Ovary (tissue), 9 donors: Measurements from ENCODE around the gene COL7A1. TPM values are rescaled to one million over a fixed set of nuclear protein-coding genes. Genes with fewer than 3 reads are reported as not detected.
A peak's percentile ranks its signal among the peaks of the same experiment; 100 is the strongest.

Experiments
- DNase-seq, 5 donors: peaks; one replicate each; pipeline ENCODE4 v3.0.0-alpha.2; 2019 to 2020
- H3K27ac ChIP-seq, 2 donors: fragments of 200-600 bp; one replicate each; pipeline versions ENCODE4 v1.5.1 to v1.8.0; 2019 to 2022
- H3K27me3 ChIP-seq: fragments of 200-600 bp; one replicate; pipeline ENCODE4 v1.8.0; 2022
- H3K36me3 ChIP-seq: fragments of 200-600 bp; sonication (generic); one replicate; pipeline ENCODE4 v1.5.1; 2019
- H3K4me1 ChIP-seq: one replicate; pipeline ENCODE4 v1.8.1; 2013; ENCODE audit warnings: mild to moderate bottlenecking, moderate library complexity; ENCODE audit not compliant: insufficient read depth
- H3K4me3 ChIP-seq: fragments of 200-600 bp; sonication (generic); one replicate; pipeline ENCODE4 v1.5.1; 2017
- H3K9me3 ChIP-seq, 2 donors: fragments of 200-600 bp in 1 of 2; sonication (generic) in 1 of 2; one replicate each; pipeline versions ENCODE4 v1.5.1 to v1.8.1; 2013 to 2019; ENCODE audit warnings: mild to moderate bottlenecking in 1 of 2, moderate library complexity in 1 of 2
- CTCF ChIP-seq, 3 donors: fragments of 450-650 bp in 2 of 3; fragments of 200-600 bp in 1 of 3; IDR thresholded peaks; one replicate each; pipeline versions ENCODE4 v1.5.1 to v1.8.0; 2016 to 2022; ENCODE audit warnings: antibody characterized with exemption in 3 of 3, mild to moderate bottlenecking in 1 of 3
- EP300 ChIP-seq: sonication (generic); formaldehyde crosslinking; IDR thresholded peaks from one replicate; pipeline ENCODE4 v1.6.1; 2017; ENCODE audit warnings: antibody characterized with exemption
- POLR2A ChIP-seq: fragments of 450-650 bp; IDR thresholded peaks from one replicate; pipeline ENCODE4 v1.6.1; 2017; ENCODE audit warnings: antibody characterized with exemption, mild to moderate bottlenecking, moderate library complexity
- WGBS, 3 donors: extraction: QIAGEN DNeasy Blood & Tissue Kit in 1 of 3; methylation state at CpG; one replicate each; pipeline versions ENCODE4 v1.1.5 to v1.1.7; 2013 to 2017; 5-methylcytosine and 5-hydroxymethylcytosine counted together
- intact Hi-C, 4 donors: fragments of 100-400 bp; cut with DNase I; formaldehyde crosslinking; loops; one replicate each; pipeline versions ENCODE4 v1.11.0 to v1.15.1; 2022 to 2023
- polyA plus RNA-seq, 2 donors: library from polyadenylated mRNA; stranded (reverse); fragments of 200-250 nt in 1 of 2; fragments of 350-450 nt in 1 of 2; fragmentation: Illumina TruSeq in 1 of 2; extraction: RNeasy Lipid Tissue Mini Kit (QIAGEN cat#74804) in 1 of 2; gene quantifications; one replicate each; pipeline ENCODE4 v1.2.3, GENCODE V29; 2013 to 2014
- total RNA-seq, 7 donors: library from RNA; depleted of rRNA in 2 of 7; stranded (reverse); fragments of >200 nt in 2 of 7; fragmentation: NEBNext Ultra II Directional in 3 of 7; extraction: Animal tissue kit (Norgen Biotek cat#: 25700) in 3 of 7; gene quantifications; one replicate each; pipeline versions ENCODE4 v1.1.0 to v1.2.4, GENCODE V29; 2016 to 2023
- donor health status: DM: no; HTN: no; CAD: no; lungs with moderate emphysema.
- donor health status: DM: no; HTN: no; CAD: no.
- donor health status: Bipolar disorder and iron deficiency.
- donor health status: DM: yes; HTN: yes; CAD: no.
- donor health status: DM: no; HTN: no; CAD: no.
- donor health status: DM: yes; HTN: yes; CAD: no.

Gene COL7A1
- total and polyA plus RNA-seq, 9 donors = 1.1 to 18.4 (median 8.3) TPM

DNA sequence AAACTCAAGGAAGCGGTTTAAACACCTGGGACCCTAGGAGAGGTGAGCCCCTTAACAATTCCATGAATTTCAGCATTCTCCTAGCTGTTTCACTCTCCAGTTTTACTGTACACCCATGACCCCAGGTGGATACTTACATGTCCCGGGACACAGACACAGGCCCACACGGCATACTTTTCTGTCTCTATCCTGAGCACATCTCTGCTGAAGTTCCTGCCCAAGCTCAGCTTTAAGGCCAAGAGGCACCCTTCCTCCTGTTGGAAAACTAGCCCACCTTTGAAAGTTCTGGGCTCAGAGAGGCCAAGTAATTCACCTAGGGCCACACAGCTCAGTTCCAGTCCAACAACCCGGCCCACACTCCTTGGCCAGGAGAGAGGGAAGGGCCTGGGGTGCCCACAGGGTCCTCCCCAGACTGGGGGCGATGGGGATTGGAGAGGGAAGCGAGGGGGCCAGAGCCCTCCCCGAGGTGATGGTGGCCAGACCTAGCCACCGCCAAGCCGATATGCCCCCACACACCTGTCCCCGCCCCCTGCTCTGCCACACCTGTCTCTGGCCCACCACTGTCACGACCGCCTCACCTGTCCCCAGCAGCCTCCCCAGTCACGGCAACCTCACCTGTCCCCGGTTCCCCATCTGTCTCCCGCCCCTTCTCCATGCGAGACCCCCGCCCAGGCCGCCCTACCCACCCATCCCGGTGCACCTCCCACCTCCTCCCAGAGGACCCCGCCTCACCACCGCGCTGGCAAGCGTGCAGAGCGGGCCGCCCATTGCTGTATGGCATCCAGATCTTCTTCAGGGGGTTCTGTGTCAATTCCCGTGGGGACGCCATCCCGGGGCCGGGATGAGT lies 39.0 kb downstream of the COL7A1 start:
- DNase-seq = no peak
- intact Hi-C loops = loop anchor here in 2 of 4 donors (5.0 to 10.0 kb wide), 3 partner anchors 51 to 281 kb away; partner anchors contain the start of gene UQCRC1 (in 1 of the 2)
- no peaks in the 10 kb centered on the region for H3K9me3 ChIP-seq
- 13 to 14% (median 14%) methylated on average over 29 of the region's 29 CpGs for WGBS, 3 donors
- TF ChIP-seq EP300 = no peak
- no peak for TF ChIP-seq POLR2A
- H3K4me3 ChIP-seq = peak overlapping the region; percentile 56
- H3K27me3 ChIP-seq = no peaks in the 10 kb centered on the region
- H3K36me3 ChIP-seq = no peaks in the 10 kb centered on the region
- H3K27ac ChIP-seq = no peak overlapping the region
- peaks cover 8% of the 10 kb centered on the region for H3K4me1 ChIP-seq

DNA sequence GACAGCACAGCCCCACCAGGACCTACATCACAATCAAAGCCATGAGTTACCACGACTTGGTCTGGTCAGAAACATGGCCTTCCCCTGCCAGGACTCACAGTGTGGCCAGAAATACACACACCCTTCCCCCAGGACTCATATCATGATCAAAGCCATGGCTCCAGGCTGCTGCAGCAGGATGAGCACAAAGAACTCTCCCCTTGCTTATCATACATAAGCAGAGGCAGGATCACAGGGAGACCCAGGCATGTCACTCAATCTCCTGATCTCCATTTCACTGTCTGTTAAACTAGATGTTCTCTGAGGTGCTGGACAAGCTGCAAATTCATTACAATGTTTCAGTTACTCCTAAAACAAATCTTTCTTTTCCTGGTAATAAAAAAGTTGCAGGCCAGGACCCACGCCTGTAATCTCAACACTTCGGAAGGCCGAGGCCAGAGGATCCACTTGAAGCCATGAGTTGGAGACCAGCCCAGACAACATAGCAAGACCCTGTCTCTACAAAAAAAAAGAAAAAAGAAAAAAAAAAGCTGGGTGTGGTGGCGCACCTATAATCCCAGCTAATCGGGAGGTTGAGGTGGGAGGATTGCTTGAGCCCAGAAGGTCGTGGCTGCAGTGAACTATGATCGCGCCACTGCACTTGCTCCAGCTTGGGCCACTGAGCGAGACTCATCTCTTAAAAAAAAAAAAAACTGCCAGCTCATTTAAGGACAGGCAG lies 39.7 kb downstream of the COL7A1 start:
- no peak for DNase-seq
- TF ChIP-seq POLR2A (no peak), CTCF (IDR thresholded peaks at IDR 0.05) (no peak), EP300 (no peak)
- no peaks in the 10 kb centered on the region for H3K36me3 ChIP-seq
- WGBS, 3 donors = 77 to 87% (median 84%) methylated on average over 10 of the region's 10 CpGs
- no peaks in the 10 kb centered on the region for H3K9me3 ChIP-seq
- no peak overlapping the region for H3K4me3 ChIP-seq
- H3K27ac ChIP-seq = no peak overlapping the region
- H3K27me3 ChIP-seq = no peaks in the 10 kb centered on the region
- intact Hi-C loops = loop anchor here in 2 of 4 donors (5.0 to 10.0 kb wide), 3 partner anchors 52 to 281 kb away; partner anchors contain the start of gene UQCRC1 (in 1 of the 2)
- peaks cover 5% of the 10 kb centered on the region for H3K4me1 ChIP-seq

DNA sequence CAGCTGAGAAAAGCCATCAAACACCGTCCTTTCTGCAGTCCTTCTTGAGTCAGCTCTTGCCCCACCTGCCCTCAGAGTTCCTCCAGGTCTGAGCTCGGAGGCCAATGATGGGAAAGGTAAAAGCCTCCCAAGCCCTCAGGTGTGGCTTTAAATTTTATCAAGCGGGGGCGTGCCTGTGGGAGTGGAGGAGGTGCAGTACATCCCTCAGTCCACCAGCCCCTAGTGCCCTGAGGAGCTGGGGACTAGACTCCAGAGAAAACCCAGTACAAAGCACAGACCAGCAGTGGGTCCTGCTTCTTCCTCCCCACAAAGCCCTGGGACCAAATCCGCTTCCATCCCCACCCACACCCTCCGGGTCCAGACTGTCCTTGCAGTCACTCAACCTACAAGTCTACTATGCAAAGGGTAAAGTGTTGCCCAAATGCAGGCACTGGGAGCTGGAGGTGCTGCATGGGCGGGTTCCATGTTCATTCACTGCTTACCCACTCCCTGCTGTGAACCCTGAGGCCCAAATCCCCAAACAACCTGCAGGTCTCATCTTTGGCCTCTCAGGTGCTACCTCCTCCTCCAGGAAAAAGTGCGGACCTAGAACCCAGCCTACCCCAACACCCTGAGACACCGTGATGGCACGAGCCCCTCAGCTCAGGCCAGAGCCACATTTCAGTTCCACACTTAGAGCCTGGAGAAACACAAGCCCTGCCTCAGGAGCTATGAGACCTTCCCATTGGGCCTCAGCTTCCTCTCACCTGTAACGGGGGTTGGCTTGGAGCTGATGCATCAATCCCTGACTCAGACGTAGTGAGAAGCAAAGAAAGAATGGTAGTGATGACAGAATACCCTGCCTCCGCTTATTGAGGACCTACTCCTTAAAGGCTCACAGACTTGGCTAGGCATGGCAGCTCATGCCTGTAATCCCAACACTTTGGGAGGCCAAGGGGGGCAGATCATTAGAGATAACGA lies 41.0 kb downstream of the COL7A1 start:
- Histone ChIP-seq H3K4me3 (no peak overlapping the region), H3K9me3 (no peaks in the 10 kb centered on the region), H3K36me3 (no peaks in the 10 kb centered on the region), H3K4me1 (peaks cover 3% of the 10 kb centered on the region), H3K27ac (no peak overlapping the region), H3K27me3 (no peaks in the 10 kb centered on the region)
- 86 to 92% (median 87%) methylated on average over 14 of the region's 14 CpGs for WGBS, 3 donors
- intact Hi-C loops = loop anchor here in 3 of 4 donors (2.0 to 10.0 kb wide), 6 partner anchors 89 to 282 kb away; no protein-coding TSS in a partner anchor
- TF ChIP-seq CTCF (IDR thresholded peaks at IDR 0.05) (no peak), EP300 (no peak), POLR2A (no peak)
- DNase-seq = no peak

DNA sequence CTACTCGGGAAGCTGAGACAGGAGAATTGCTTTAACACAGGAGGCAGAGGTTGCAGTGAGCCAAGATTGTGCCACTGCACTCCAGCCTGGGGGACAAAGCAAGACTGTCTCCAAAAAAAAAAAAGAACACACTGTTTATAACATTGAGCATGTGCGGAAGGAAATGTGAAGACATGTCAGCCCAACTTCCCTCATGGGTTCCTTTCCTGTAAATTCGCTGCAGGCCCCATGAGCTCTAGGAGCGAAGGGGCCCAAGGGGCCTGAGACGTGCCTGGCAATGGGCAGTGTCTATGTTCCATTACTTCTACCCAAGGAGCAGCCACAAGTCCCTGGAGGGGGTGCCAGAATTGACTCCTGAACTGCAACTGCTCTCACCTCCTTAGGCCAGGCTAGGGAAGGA lies 41.8 kb downstream of the COL7A1 start:
- peaks cover 3% of the 10 kb centered on the region for H3K4me1 ChIP-seq
- no peak overlapping the region for H3K27ac ChIP-seq
- no peaks in the 10 kb centered on the region for H3K36me3 ChIP-seq
- no peaks in the 10 kb centered on the region for H3K9me3 ChIP-seq
- intact Hi-C loops = loop anchor here in 3 of 4 donors (2.0 to 10.0 kb wide), 6 partner anchors 89 to 281 kb away; no protein-coding TSS in a partner anchor
- H3K27me3 ChIP-seq = no peaks in the 10 kb centered on the region
- 94 to 99% (median 95%) methylated on average over 5 of the region's 5 CpGs for WGBS, 3 donors
- no peak overlapping the region for H3K4me3 ChIP-seq
- no peak for DNase-seq
- no peak for TF ChIP-seq CTCF (IDR thresholded peaks at IDR 0.05)
- TF ChIP-seq EP300 = no peak
- TF ChIP-seq POLR2A = no peak
